HG02970 (cell line): ENCODE measurements around the gene GYG2.
"Not testable (repeated sequence)": the region's sequence is repeated elsewhere in the genome, so short reads cannot be mapped to it uniquely, and the experiment has no call there.

ENCODE experiments used
- ATAC-seq: cut with Tn5 transposase; IDR thresholded peaks from one replicate; pipeline ENCODE4 v1.9.1; 2021; ENCODE audit warnings: mild to moderate bottlenecking, moderate library complexity, moderate number of reproducible peaks; ENCODE audit not compliant: unreplicated experiment, low FRiP score

The GYG2 gene

GRCh38 chrX:2863646-2864045, 34.9 kb downstream of the GYG2 start:
- ATAC-seq: no peak

GRCh38 chrX:2867206-2867605, 38.5 kb downstream of the GYG2 start:
- no peak for ATAC-seq

- no peak for ATAC-seq
These were observed 41.9 kb downstream of the GYG2 start for GRCh38 chrX:2870650-2871049.

GRCh38 chrX:2871831-2872230, 43.1 kb downstream of the GYG2 start:
- ATAC-seq: no peak

- ATAC-seq: no peak
These were observed 44.0 kb downstream of the GYG2 start for GRCh38 chrX:2872671-2873277.

GRCh38 chrX:2874222-2875135, 45.7 kb downstream of the GYG2 start:
- no peak for ATAC-seq

GRCh38 chrX:2875136-2875481, 46.4 kb downstream of the GYG2 start:
- no peak for ATAC-seq

- ATAC-seq: no peak
These were observed 47.2 kb downstream of the GYG2 start for GRCh38 chrX:2875798-2876399.

GRCh38 chrX:2878563-2878962, 49.8 kb downstream of the GYG2 start:
- ATAC-seq: no peak

- no peak for ATAC-seq
These were observed 50.9 kb downstream of the GYG2 start for GRCh38 chrX:2879670-2880069.

GRCh38 chrX:2883770-2884169, 55.0 kb downstream of the GYG2 start:
- no peak for ATAC-seq

GRCh38 chrX:2888309-2888708, 59.6 kb downstream of the GYG2 start:
- no peak for ATAC-seq

GRCh38 chrX:2889045-2889605, 60.4 kb downstream of the GYG2 start:
- ATAC-seq: no peak

- ATAC-seq: not testable (repeated sequence)
These were observed 61.2 kb downstream of the GYG2 start for GRCh38 chrX:2889706-2890490.

- ATAC-seq: not testable (repeated sequence)
These were observed 62.1 kb downstream of the GYG2 start for GRCh38 chrX:2890536-2891460.

GRCh38 chrX:2892816-2893215, 64.1 kb downstream of the GYG2 start:
- ATAC-seq: no peak

- ATAC-seq: no peak
These were observed 66.2 kb downstream of the GYG2 start for GRCh38 chrX:2894885-2895292.

- ATAC-seq: no peak
These were observed 68.6 kb downstream of the GYG2 start for GRCh38 chrX:2897311-2897689.
